Ishikawa (cell line): ENCODE measurements around the gene LYL1.

Experiments
- CEBPB ChIP-seq: IDR thresholded peaks from 2 replicates; pipeline ENCODE4 v1.6.1; 2012
- CREB1 ChIP-seq: IDR thresholded peaks from 2 replicates; pipeline ENCODE4 v1.6.1; 2012; ENCODE audit warnings: low read depth
- EGR1 ChIP-seq: IDR thresholded peaks from 2 replicates; pipeline ENCODE4 v1.6.1; 2012
- EP300 ChIP-seq: IDR thresholded peaks from 2 replicates; pipeline ENCODE4 v1.6.1; 2012; ENCODE audit warnings: borderline replicate concordance
- NFIC ChIP-seq: IDR thresholded peaks from 2 replicates; pipeline ENCODE4 v1.6.1; 2012
- RAD21 ChIP-seq: IDR thresholded peaks from 2 replicates; pipeline ENCODE4 v1.6.1; 2012; ENCODE audit warnings: low read depth
- TAF1 ChIP-seq: IDR thresholded peaks from 2 replicates; pipeline ENCODE4 v1.6.1; 2012; ENCODE audit warnings: low read depth, mild to moderate bottlenecking
- TCF12 ChIP-seq: IDR thresholded peaks from 2 replicates; pipeline ENCODE4 v1.6.1; 2012; ENCODE audit warnings: low read depth
- TEAD4 ChIP-seq: IDR thresholded peaks from 2 replicates; pipeline ENCODE4 v1.6.1; 2012
- YY1 ChIP-seq: IDR thresholded peaks from 2 replicates; pipeline ENCODE4 v1.6.1; 2012; ENCODE audit warnings: low read depth
- ZBTB7A ChIP-seq: IDR thresholded peaks from 2 replicates; pipeline ENCODE4 v1.6.1; 2012; ENCODE audit warnings: low read depth
- TF ChIP-seq, protein P1 (sequence below): IDR thresholded peaks from 2 replicates; pipeline ENCODE4 v1.6.1; 2012
- TF ChIP-seq, protein P2 (sequence below): IDR thresholded peaks from 2 replicates; pipeline ENCODE4 v1.6.1; 2012; ENCODE audit warnings: low read depth, mild to moderate bottlenecking
- TF ChIP-seq, protein P3 (sequence below): IDR thresholded peaks from 2 replicates; pipeline ENCODE4 v1.6.1; 2012

The LYL1 gene

DNA sequence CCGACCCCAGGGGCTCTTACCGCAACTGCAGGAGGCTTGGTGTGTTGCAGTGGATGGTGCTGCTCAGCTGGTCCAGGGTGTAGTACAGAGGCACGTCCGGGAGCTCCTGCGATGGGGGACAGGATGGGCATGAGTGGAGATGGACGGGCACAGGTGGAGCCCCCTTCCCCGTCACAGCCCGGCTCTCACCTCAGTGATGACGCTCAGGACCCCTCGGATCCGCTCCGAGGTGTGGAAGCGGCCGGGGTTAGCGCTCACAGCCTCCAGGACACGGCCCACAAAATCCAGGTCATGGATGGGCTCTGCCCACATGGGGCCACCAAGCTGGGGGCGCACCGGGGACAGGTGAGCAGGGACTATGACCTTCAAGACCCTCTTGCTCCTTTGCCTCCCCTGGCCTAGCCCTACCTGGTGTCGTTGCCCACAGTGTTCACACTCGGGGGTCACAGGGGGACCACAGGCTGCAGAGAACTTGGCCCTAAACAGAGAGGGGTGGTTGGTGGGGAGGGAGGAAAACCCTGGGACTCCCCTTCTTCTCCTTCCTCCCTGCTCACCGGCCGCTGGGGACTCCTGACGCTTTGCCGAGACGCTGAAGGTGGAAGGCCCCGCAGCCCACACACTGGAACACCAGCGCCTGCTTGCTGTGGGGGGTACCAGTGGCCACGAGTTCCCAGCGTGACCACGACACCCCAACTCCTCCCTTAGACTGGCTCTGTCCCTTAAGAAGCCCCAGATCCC is 6.9 kb upstream of the LYL1 start:
- no peak for TF ChIP-seq ZBTB7A
- no peak for TF ChIP-seq CEBPB
- no peak for TF ChIP-seq RAD21

DNA sequence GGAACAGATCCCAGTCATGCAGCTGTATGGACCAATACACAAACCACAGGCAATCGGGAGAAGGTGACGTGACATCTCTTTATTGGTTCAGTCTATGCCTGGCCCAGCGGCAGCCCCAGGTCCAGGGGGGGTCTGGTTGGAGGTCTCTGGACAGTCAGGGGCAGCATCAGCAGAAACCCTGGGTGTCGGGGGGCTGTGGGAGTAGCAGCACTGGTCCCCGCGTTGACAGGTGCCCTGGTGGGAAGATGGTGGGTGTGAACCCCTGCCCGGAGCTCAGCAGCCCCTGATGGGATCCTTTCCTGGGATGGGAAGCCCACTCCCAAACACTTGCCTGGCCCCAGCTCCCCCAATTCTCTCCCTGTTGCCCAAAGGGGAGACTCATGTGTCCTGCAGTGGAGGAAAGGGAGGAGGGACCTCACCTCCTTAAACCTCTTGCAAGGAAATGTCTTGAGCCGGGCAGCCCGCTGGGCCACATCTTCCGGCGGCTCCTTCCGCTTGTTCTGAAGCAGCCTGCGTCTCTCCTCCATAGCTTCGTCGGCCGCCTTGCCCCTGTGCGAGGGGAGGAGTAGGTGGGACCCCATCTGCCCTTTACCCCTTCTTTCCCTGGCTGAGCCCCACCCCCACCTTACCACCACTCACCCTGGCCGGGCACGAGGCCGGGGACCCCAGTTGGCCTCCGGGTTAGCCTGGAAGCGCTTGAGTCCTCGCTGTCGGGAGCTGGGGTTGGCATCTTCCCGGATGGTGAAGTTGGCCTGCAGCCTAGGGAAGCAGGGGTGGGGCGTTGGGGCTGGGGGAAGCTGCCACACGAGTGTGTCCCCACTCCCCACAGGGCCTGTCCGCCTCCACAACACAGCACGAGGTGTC is 2.4 kb upstream of the LYL1 start:
- TF ChIP-seq, protein P1, sequence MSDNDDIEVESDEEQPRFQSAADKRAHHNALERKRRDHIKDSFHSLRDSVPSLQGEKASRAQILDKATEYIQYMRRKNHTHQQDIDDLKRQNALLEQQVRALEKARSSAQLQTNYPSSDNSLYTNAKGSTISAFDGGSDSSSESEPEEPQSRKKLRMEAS = no peak
- TF ChIP-seq CEBPB = no peak

DNA sequence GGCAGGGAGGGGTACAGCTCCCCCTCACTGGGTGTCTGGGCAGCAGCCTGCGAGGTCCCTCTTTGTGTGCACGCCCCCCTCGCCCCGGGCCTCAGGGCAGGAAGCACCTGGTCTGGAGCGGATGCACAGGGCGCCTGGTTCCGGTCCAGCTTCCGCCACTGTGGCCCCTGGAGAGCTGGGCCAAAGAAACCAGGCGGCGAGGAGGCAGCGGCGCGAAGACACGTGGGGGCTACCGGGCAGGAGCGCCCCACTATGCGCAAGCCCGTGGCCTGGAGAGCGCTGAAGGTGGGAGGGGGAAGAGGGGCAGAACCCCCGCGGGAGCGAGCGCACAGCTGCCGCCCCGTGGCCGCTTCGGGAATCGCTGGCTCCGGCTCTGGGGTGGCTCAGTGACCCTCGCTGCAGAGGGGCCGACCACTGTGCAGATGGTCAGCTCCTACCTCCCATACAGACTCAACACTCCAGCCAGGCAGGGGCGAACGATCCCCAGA is 1.7 kb upstream of the LYL1 start:
- TF ChIP-seq EP300 (no peak), CREB1 (no peak), ZBTB7A (no peak), NFIC (no peak)
- TF ChIP-seq, protein P2, sequence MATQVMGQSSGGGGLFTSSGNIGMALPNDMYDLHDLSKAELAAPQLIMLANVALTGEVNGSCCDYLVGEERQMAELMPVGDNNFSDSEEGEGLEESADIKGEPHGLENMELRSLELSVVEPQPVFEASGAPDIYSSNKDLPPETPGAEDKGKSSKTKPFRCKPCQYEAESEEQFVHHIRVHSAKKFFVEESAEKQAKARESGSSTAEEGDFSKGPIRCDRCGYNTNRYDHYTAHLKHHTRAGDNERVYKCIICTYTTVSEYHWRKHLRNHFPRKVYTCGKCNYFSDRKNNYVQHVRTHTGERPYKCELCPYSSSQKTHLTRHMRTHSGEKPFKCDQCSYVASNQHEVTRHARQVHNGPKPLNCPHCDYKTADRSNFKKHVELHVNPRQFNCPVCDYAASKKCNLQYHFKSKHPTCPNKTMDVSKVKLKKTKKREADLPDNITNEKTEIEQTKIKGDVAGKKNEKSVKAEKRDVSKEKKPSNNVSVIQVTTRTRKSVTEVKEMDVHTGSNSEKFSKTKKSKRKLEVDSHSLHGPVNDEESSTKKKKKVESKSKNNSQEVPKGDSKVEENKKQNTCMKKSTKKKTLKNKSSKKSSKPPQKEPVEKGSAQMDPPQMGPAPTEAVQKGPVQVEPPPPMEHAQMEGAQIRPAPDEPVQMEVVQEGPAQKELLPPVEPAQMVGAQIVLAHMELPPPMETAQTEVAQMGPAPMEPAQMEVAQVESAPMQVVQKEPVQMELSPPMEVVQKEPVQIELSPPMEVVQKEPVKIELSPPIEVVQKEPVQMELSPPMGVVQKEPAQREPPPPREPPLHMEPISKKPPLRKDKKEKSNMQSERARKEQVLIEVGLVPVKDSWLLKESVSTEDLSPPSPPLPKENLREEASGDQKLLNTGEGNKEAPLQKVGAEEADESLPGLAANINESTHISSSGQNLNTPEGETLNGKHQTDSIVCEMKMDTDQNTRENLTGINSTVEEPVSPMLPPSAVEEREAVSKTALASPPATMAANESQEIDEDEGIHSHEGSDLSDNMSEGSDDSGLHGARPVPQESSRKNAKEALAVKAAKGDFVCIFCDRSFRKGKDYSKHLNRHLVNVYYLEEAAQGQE = no peak
- TF ChIP-seq, protein P3, sequence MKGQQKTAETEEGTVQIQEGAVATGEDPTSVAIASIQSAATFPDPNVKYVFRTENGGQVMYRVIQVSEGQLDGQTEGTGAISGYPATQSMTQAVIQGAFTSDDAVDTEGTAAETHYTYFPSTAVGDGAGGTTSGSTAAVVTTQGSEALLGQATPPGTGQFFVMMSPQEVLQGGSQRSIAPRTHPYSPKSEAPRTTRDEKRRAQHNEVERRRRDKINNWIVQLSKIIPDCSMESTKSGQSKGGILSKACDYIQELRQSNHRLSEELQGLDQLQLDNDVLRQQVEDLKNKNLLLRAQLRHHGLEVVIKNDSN = no peak

DNA sequence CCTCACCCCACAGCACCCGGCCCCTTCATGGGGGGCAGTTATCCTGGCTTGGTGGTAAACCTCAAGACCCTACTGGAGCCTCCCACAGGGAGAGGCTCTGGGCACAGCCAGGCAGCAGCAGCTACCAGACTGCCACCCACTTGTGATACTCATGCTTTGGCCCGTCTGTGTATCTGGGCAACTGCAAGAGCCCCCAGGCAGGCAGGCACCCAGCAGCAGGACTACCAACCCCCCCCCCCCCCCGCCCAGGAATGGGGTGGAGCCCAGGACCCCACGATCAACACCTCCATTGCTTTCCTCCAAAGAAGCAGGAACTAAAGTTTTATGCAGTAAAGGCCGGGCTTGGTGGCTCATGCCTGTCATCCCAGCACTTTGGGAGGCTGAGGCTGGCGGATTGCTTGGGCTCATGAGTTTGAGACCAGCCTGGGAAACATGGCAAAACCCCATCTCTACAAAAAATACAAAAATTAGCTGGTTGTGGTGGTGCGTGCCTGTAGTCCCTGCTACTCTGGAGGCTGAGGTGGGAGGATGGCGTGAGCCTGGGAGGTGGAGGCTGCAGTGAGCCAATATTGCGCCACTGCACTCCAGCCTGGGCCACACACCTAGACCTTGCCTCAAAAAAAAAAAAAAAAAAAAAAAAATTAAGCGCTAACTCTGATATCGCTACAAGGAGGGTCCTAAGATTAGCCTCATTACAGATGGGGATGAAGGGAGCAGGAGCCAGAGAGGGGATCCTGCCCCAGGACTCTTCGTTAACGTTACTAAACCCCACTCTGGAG is 1.1 kb upstream of the LYL1 start:
- TF ChIP-seq TEAD4 = no peak
- TF ChIP-seq TAF1 = no peak
- TF ChIP-seq EGR1 = no peak
- no peak for TF ChIP-seq CREB1
- TF ChIP-seq EP300 = no peak
- TF ChIP-seq RAD21 = no peak
- no peak for TF ChIP-seq CEBPB

DNA sequence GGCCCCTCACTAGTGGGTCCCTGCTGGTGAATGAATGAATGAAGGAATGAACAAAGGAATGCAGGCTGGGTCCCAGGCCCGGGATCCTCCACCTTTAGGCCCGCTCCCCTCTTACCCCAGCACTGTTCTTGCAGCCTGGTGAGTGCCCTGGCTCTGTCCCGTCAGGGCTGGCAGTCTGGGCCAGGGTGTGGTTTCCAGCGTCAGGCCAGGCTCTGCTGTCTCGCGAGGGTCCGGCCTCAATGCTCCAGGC is 317 bp downstream of the LYL1 start:
- TF ChIP-seq EP300 (no peak), TEAD4 (no peak), RAD21 (no peak), ZBTB7A (no peak), TCF12 (no peak), CEBPB (no peak), YY1 (no peak), NFIC (no peak), CREB1 (no peak)
- TF ChIP-seq, protein P2 = no peak
- TF ChIP-seq, protein P1 = no peak

DNA sequence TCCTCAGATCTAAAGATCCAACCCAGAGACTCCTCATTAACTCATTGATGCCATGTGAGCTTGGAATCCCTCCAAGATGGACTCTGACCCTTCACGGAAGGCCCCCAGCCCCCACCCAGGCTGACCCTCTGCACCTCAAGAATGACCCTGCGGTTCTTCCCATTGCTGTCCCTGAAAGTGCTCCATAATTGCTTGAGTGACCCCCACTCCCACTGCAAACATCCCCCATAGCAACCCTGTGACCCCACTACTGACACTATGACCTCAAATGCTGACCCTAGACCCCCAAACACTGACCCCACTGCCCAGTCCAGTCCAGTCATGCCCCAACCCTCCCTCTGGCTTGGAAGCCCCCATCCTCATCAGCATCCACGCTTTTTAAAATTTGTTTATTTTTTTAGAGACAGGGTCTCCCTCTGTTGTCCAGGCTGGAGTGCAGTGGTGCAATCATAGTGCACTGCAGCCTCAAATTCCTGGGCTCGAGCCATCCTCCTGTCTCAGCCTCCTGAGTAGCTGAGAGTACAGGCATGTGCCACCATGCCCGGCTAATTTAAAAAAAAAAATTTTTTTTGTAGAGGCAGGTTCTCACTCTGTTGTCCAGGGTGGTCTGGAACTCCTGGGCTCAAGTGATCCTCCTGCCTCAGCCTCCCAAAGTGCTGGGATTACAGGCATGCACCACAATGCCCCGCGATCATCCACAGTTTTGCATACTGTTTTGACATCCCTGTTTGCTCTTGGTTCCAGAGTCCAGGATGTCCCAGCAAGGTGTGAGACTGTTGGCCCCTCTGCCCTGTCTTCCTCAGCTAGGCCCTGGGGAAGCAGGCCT is 855 bp downstream of the LYL1 start:
- TF ChIP-seq EGR1 (no peak), RAD21 (no peak), EP300 (no peak), CEBPB (no peak), NFIC (no peak), TEAD4 (no peak)
- TF ChIP-seq, protein P3 = no peak
- TF ChIP-seq, protein P1 = no peak
